HG03558 (cell line): ENCODE data around the gene BLTP2.

Experiments used
- ATAC-seq: cut with Tn5 transposase; IDR thresholded peaks from one replicate; pipeline ENCODE4 v1.9.1; 2021; ENCODE audit warnings: moderate number of reproducible peaks; ENCODE audit not compliant: unreplicated experiment; ENCODE audit errors: extremely low read depth

BLTP2 gene

GRCh38 chr17:28599311-28600184 is 45.4 kb downstream of the BLTP2 start:
- ATAC-seq, result peak; percentile 27

- peak; percentile 41 for ATAC-seq
These were observed 46.1 kb downstream of the BLTP2 start, which contains the start of gene SPAG5 for GRCh38 chr17:28598799-28599310. Gene SPAG5, minus strand, starts transcription at chr17:28599025. Its CDS starts 79 bp downstream, at chr17:28598946.

- no peak for ATAC-seq
These were observed 46.6 kb downstream of the BLTP2 start for GRCh38 chr17:28598389-28598788.

GRCh38 chr17:28597606-28598383 is 47.2 kb downstream of the BLTP2 start:
- ATAC-seq, result no peak
